HL-60 (cell line): ENCODE data around the gene PHF21A.

Experiments
- DNase-seq, 2 experiments: peaks; one replicate each; pipeline ENCODE4 v3.0.0-alpha.2; 2010 to 2020; ENCODE audit warnings: low read depth in 1 of 2, low spot score in 1 of 2
- H3K27ac ChIP-seq: fragments of 250-450 bp; sonication (Bioruptor Pico); replicated peaks from 2 replicates; pipeline ENCODE4 v1.5.1; 2020; ENCODE audit warnings: mild to moderate bottlenecking, moderate library complexity
- H3K27me3 ChIP-seq: fragments of 250-450 bp; sonication (Bioruptor Pico); 2 replicates; pipeline ENCODE4 v1.5.1; 2021; ENCODE audit warnings: mild to moderate bottlenecking, moderate library complexity; ENCODE audit not compliant: insufficient read depth, poor library complexity, severe bottlenecking
- H3K4me3 ChIP-seq: replicated peaks from 2 replicates; pipeline ENCODE4 v1.5.1; 2011; ENCODE audit warnings: mild to moderate bottlenecking, control low read depth, low read length; ENCODE audit not compliant: insufficient read depth
- GABPA ChIP-seq: IDR thresholded peaks from 2 replicates; pipeline ENCODE4 v1.6.1; 2012; ENCODE audit warnings: low read depth
- POLR2AphosphoS5 ChIP-seq: IDR thresholded peaks from 2 replicates; pipeline ENCODE4 v1.6.1; 2012; ENCODE audit warnings: low read depth
- SPI1 ChIP-seq: IDR thresholded peaks from 2 replicates; pipeline ENCODE4 v1.6.1; 2012; ENCODE audit warnings: low read depth, mild to moderate bottlenecking, borderline replicate concordance
- TF ChIP-seq, protein P1 (sequence below): IDR thresholded peaks from 2 replicates; pipeline ENCODE4 v1.6.1; 2012; ENCODE audit warnings: low read depth; ENCODE audit not compliant: insufficient replicate concordance
- TF ChIP-seq, protein P2 (sequence below): IDR thresholded peaks from one replicate; pipeline ENCODE4 v1.5.1; 2011; ENCODE audit warnings: low read length, control low read depth, inconsistent platforms; ENCODE audit not compliant: insufficient read depth

The PHF21A gene

GRCh38 chr11:45988921-45989320 is 132.3 kb downstream of the PHF21A start:
- H3K27ac ChIP-seq = no peak overlapping the region
- H3K4me3 ChIP-seq = no peak overlapping the region
- no peaks in the 10 kb centered on the region for H3K27me3 ChIP-seq
- no peak for DNase-seq
- TF ChIP-seq GABPA = no peak
- no peak for TF ChIP-seq POLR2AphosphoS5
- TF ChIP-seq, protein P1, sequence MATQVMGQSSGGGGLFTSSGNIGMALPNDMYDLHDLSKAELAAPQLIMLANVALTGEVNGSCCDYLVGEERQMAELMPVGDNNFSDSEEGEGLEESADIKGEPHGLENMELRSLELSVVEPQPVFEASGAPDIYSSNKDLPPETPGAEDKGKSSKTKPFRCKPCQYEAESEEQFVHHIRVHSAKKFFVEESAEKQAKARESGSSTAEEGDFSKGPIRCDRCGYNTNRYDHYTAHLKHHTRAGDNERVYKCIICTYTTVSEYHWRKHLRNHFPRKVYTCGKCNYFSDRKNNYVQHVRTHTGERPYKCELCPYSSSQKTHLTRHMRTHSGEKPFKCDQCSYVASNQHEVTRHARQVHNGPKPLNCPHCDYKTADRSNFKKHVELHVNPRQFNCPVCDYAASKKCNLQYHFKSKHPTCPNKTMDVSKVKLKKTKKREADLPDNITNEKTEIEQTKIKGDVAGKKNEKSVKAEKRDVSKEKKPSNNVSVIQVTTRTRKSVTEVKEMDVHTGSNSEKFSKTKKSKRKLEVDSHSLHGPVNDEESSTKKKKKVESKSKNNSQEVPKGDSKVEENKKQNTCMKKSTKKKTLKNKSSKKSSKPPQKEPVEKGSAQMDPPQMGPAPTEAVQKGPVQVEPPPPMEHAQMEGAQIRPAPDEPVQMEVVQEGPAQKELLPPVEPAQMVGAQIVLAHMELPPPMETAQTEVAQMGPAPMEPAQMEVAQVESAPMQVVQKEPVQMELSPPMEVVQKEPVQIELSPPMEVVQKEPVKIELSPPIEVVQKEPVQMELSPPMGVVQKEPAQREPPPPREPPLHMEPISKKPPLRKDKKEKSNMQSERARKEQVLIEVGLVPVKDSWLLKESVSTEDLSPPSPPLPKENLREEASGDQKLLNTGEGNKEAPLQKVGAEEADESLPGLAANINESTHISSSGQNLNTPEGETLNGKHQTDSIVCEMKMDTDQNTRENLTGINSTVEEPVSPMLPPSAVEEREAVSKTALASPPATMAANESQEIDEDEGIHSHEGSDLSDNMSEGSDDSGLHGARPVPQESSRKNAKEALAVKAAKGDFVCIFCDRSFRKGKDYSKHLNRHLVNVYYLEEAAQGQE = no peak
- no peak for TF ChIP-seq SPI1
- TF ChIP-seq, protein P2, sequence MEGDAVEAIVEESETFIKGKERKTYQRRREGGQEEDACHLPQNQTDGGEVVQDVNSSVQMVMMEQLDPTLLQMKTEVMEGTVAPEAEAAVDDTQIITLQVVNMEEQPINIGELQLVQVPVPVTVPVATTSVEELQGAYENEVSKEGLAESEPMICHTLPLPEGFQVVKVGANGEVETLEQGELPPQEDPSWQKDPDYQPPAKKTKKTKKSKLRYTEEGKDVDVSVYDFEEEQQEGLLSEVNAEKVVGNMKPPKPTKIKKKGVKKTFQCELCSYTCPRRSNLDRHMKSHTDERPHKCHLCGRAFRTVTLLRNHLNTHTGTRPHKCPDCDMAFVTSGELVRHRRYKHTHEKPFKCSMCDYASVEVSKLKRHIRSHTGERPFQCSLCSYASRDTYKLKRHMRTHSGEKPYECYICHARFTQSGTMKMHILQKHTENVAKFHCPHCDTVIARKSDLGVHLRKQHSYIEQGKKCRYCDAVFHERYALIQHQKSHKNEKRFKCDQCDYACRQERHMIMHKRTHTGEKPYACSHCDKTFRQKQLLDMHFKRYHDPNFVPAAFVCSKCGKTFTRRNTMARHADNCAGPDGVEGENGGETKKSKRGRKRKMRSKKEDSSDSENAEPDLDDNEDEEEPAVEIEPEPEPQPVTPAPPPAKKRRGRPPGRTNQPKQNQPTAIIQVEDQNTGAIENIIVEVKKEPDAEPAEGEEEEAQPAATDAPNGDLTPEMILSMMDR = no peak

- TF ChIP-seq SPI1 (no peak), GABPA (no peak), POLR2AphosphoS5 (no peak)
- TF ChIP-seq, protein P1 = no peak
- TF ChIP-seq, protein P2 = no peak
- Histone ChIP-seq H3K4me3 (no peak overlapping the region), H3K27me3 (no peaks in the 10 kb centered on the region), H3K27ac (no peak overlapping the region)
- DNase-seq = no peak
These were observed 136.0 kb downstream of the PHF21A start for GRCh38 chr11:45985212-45985611.

DNA sequence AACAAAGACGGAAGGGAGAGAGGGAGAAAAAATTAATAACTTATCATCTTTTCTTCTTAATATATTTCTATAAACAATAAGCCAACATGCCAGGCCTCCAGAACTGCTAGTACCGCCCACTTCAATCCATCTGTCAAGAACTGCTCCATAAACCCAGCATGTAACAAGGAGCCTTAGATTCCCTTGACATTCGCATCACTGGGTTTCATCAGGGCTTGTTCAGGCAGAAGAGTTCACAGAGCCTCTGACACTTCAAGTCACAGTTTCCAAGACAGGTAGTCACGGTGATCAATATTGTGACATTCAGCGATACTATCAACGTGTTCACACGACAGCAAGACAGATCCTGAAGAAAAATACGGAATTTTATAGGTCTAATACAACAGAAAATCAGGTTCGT is 137.1 kb downstream of the PHF21A start:
- Histone ChIP-seq H3K27me3 (no peaks in the 10 kb centered on the region), H3K27ac (no peak overlapping the region), H3K4me3 (no peak overlapping the region)
- TF ChIP-seq, protein P2 = no peak
- TF ChIP-seq GABPA = no peak
- TF ChIP-seq, protein P1 = no peak
- TF ChIP-seq SPI1 = no peak
- no peak for TF ChIP-seq POLR2AphosphoS5
- DNase-seq = no peak
